Amniotic stem cell (primary cell): ENCODE results near the gene CNTRL.
"Not testable (repeated sequence)": the region's sequence is repeated elsewhere in the genome, so short reads cannot be mapped to it uniquely, and the experiment has no call there.

Experiments
- DNase-seq: peaks from one replicate; lab custom pipeline; 2025; lab: John Stamatoyannopoulos, UW

CNTRL gene

GRCh38 chr9:121069396-121069795, 5.4 kb upstream of the CNTRL start:
- DNase-seq = no peak

GRCh38 chr9:121071370-121071755, 3.4 kb upstream of the CNTRL start:
- DNase-seq = no peak

GRCh38 chr9:121071756-121072421, 2.9 kb upstream of the CNTRL start:
- DNase-seq = no peak

DNA sequence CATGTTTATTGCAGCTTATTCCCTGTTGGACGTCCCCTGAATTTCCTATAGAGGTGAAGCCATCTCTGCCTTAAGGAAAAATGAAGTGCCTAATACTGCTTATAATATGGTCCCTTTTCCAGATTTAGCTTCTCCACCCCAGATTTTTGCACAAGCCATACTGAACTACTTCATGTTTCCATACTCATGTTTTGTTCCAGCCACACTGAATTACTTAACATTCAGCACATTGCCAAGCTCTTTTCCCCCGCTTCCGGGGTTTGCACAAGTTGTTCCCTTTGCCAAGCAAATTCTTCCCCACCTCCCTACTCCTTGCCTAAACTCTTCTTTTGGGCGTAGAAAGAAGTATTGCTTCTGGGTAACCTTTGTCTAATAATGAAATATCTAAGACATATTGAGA, 1.7 kb upstream of the CNTRL start:
- DNase-seq = no peak

- peak; percentile 4 for DNase-seq
Observed at GRCh38 chr9:121075251-121076036, 689 bp downstream of the CNTRL start.

DNA sequence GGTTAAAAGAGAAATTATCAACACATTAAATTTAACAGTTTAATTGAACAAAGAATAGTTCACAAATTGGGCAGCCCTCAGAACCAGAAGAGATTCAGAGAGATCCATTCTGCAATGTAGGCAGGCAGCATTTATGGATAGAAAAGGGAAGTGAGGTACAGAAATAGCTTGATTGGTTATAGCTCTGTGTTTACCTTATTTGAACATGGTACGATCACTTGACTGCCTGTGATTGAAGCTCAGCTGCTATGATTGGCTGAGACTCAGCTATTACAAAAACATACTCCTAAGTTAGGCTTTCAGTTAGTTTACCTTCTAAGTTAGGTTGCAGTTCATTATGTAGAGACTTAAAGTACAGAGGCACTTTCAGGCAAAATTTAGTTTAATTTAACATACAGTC, 7.3 kb downstream of the CNTRL start:
- no peak for DNase-seq

DNA sequence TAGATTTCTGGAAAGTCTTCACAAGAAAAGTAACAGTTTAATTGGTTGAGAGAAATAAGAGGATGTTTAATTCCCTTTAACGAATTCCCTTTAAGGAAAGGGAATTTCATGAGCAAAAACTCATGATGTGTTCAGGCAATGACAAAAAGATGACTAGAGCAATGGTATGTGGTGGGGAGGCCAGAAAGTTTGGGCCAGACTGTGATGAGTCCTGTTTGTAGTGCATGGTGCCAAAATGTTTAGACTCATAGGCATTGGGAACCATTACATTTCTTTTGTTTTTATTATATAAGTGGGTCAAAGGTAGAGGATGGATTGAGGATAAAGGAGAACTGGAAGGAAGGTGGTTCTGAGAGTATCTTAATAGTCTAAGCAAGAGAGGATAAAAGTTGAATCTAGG, 10.9 kb downstream of the CNTRL start:
- no peak for DNase-seq

- DNase-seq = no peak
Observed at GRCh38 chr9:121088576-121088975, 13.8 kb downstream of the CNTRL start.

DNA sequence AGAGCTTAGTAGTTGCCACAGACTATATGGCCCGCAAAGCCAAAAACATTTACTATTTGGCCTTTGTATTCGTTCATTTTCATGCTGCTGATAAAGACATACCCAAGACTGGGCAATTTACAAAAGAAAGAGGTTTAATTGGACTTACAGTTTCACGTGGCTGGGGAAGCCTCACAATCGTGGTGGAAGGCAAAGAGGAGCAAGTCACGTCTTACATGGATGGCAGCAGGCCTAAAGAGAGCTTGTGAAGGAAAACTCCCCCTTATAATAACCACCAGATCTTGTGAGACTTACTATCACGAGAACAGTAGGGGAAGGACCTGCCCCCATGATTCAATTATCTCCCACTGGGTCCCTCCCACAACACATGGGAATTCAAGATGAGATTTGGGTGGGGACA, 16.0 kb downstream of the CNTRL start:
- DNase-seq = not testable (repeated sequence)

DNA sequence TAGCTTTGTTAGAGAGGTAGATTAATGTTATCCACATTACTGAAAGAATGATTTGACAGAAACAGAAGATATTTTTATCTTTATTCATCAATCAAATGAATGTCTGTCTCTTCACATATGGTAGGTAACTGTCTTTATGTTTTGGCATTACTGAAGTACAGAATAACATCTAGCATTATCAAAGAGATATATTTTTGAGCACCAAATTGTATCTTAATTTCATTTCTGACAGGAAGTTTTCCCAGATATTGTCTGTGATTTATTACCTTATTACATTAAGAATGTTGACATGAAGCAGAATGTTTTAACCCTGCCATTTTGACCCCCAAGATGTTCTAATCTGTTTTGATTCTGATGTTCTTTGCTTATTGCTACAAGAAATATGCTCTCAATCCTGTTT, 20.3 kb downstream of the CNTRL start:
- DNase-seq = no peak

DNA sequence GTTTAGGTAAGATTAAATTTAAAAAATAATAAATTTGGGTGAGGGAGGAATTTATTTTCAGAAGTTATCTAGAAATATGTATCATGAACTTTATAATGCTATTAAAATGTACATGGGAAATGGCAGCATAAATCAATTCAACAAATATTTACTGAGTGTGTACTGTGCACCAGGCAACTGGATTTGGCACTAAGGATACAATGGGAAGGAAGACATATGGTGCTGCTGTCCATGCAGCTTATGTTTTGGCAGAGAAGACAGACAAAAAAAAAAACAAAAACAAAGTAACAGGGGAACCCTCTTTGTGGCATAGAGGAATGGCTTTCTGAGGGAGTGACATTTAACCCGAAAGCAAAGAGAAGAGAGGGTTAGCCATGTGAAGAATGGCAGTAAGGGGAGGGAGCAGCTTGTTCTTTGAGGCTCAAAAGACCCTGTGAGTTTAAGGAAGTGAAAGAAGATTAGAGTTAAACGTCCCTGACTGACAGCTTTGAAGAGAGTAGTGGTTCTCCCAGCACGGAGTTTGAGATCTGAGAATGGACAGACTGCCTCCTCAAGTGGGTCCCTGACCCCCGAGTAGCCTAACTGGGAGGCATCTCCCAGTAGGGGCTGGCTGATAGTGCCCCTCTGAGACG, 23.9 kb downstream of the CNTRL start:
- DNase-seq = no peak

- DNase-seq = not testable (repeated sequence)
Observed at GRCh38 chr9:121104054-121104453, 29.3 kb downstream of the CNTRL start.

DNA sequence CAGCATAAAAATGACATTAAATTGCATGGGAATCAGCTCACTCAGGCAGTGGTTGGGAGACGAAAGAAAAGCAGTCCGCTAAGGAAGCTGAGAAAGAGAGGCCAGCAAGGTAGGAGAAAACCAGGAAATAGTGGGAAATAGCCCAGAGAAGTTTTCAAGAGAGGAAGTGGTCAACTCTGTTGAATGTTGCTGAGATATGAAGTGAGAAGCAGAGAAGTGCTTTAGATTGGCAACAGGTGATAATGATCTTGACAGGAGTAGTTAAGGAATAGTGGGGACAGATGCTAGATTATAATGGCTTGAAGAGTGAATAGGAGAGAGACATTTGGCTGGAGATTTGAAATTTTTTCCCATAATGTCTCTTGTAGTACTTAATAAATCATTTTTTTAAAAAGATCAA, 30.8 kb downstream of the CNTRL start:
- no peak for DNase-seq

GRCh38 chr9:121107029-121107428, 32.3 kb downstream of the CNTRL start:
- no peak for DNase-seq

GRCh38 chr9:121107881-121108280, 33.1 kb downstream of the CNTRL start:
- no peak for DNase-seq

GRCh38 chr9:121115466-121115865, 40.7 kb downstream of the CNTRL start:
- no peak for DNase-seq

DNA sequence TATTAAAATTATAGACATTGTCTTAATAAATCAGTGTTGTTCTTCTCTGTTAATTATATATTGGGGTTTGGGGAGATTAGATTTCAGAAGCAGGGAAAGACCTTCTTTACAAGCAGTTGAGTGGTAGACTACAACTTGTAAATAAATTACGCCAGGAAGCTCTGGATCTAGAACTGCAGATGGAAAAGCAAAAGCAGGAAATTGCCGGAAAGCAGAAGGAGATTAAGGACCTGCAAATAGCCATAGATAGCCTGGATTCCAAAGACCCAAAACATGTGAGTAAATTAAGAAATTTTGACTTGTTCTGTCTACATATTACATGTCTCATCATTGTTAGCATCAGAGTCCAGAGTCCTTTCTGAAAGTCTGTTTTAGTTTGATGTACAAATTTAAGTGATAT, 43.5 kb downstream of the CNTRL start:
- no peak for DNase-seq

GRCh38 chr9:121120386-121120785, 45.6 kb downstream of the CNTRL start:
- DNase-seq = no peak

GRCh38 chr9:121121582-121122087, 46.9 kb downstream of the CNTRL start:
- peak; percentile 99 for DNase-seq

DNA sequence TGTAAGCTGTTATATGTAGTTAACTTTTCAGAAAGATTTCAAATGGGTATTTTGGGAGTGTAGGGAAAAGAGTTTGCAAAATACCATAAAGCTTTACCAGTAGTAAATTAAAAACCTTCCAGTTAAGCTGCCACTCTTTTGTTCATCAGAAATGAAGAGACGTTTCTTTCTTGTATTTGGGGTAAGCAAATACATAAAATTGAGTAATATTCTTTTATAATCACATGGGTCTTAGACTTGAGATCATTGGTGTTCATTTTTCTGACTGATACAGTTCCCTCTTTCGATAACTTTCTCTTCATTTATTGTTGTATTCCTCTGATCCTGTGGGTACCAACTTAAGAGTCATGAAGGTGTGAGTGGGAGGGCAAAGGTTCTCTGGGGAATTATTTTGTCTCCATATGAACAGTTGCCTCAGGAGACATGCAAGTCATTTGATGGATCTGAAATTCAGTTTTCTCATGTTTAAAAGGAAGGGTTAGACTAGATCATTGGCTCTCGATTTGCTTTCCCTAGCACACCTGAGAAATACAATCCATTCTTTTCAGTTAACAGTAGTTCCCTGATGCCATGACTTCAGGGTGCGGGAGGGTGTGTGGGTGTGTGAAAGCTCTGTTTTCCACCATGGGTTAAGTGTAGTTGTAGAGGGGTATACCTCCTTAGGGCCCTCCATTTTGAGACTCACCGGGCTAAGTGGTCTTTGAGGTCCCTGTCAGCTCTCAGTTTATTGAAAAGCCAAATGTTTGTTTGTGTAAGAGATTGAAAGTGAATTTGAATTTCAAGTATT, 47.7 kb downstream of the CNTRL start:
- DNase-seq = no peak

DNA sequence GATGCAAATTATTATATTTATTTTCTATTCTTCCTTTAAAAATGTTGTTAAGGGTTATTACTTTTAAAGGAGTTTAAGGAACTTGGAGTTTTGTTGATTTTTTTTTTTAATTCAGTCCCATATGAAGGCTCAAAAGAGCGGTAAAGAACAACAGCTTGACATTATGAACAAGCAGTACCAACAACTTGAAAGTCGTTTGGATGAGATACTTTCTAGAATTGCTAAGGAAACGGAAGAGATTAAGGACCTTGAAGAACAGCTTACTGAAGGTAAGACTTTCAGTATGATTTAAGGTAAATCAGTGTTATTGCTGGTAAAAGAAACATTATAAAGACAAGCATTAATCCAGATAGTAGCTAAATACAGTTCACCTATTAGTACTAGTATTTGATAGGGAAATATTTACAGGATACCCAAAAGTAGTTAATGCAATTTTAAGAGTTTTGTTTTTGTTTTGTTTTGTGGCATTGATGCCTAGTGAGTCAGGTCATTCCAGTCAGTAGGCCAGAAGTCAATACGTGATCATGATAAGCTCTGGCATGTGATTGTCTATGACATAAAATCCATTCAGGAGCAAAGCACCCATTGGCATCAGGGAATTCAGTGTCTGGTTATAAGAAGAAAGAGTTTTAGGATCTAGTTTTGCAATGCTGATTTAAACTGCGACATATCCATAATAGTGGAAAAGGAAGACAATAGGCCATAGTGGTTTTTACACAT, 49.2 kb downstream of the CNTRL start:
- no peak for DNase-seq

GRCh38 chr9:121125590-121125989, 50.8 kb downstream of the CNTRL start:
- no peak for DNase-seq
